ENCODE measurements around the gene R3HCC1L. TPM values are rescaled to one million over a fixed set of nuclear protein-coding genes. Genes with fewer than 3 reads are reported as not detected.

R3HCC1L gene
- polyA plus RNA-seq (2013, experiment 1 of 4), result 23.9 TPM
- 25.3 TPM for polyA plus RNA-seq (2013, experiment 2 of 4)
- polyA plus RNA-seq (2013, experiment 3 of 4), result 19.3 TPM
- 21.2 TPM for polyA plus RNA-seq (2013, experiment 4 of 4)

DNA sequence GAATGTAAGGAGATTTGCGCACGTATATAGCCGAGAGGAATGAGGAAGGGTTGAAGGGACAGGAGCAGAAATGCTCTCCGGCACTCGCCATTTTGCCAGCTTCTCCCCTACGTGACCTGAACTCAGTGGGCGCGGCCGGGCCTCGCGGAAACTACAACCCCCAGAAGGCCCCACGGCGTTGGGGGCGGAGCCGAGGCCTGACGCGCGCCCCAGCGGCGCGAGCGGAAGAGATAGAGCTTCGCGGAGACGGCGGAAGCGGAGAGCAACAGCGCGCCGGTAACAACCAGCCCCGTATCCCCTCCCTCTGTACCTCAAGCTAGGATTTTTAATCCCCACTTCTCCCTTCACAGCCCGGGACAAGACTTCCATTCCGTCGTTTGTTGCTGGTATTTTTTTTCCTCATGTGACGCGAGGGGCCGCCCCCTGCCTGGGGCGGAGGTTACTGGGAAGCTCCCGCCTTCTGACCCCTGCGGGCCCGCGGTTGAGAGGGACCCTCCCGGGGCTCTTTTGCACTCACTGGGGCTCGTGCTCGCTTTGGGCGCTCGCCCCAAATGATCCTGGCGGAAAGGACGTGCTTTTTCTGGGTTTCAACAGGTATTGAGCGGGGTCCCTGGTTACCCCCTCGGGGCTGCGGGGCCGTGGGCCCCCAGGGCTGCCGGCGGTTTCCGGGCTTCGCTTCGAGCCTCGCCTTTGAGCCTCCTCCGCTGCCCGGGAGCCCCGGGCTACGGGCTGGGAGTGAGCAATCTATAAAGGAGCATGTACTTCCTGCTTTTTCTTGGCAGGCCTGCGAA, at the start of gene R3HCC1L:
Gene R3HCC1L, plus strand, starts transcription at position 227 of the 791 bp plus-strand sequence. CDS start 73,458 bp downstream, outside the sequence.
- Histone ChIP-seq H3K9me3 (ENCODE audit: control insufficient read depth, low read length) (no peaks in the 10 kb centered on the region), H3K27ac (ENCODE audit: insufficient read depth, low read depth, low read length, poor library complexity, severe bottlenecking) (peak within 1 kb of the TSS; percentile 72), H3K4me1 (ENCODE audit: control insufficient read depth, insufficient read depth, low read length) (peaks cover 2% of the 10 kb centered on the region), H3K4me3 (ENCODE audit: insufficient read depth, low read depth, low read length) (peak within 1 kb of the TSS; percentile 87), H3K36me3 (ENCODE audit: control insufficient read depth, insufficient read depth, low read length) (no peaks in the 10 kb centered on the region), H3K27me3 (ENCODE audit: control insufficient read depth, insufficient read depth, low read length, poor library complexity, severe bottlenecking) (no peaks in the 10 kb centered on the region)
- WGBS, 2 experiments, result 2% methylated on average over 64 of the region's 64 CpGs

DNA sequence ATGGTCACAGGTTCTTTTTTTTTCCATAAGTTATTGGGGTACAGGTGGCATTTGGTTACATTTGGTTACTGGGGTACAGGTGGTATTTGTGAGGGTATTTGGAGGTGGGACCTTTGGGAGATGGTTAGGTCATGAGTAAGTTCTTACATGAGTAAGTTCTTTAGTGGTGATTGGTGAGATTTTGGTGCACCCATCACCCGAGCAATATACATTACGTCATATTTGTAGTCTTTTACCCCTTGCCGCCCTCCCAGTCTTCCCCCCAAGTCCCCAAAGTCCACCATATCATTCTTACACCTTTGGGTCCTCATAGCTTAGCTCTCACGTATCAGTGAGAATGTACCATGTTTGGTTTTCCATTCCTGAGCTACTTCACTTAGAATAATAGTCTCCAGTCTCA, 49.2 kb upstream of the R3HCC1L start:
- Histone ChIP-seq H3K36me3 (ENCODE audit: control insufficient read depth, insufficient read depth, low read length) (no peaks in the 10 kb centered on the region), H3K9me3 (ENCODE audit: control insufficient read depth, low read length) (no peaks in the 10 kb centered on the region), H3K4me3 (ENCODE audit: insufficient read depth, low read depth, low read length) (no peak overlapping the region), H3K27ac (ENCODE audit: insufficient read depth, low read depth, low read length, poor library complexity, severe bottlenecking) (no peak overlapping the region), H3K27me3 (ENCODE audit: control insufficient read depth, insufficient read depth, low read length, poor library complexity, severe bottlenecking) (no peaks in the 10 kb centered on the region), H3K4me1 (ENCODE audit: control insufficient read depth, insufficient read depth, low read length) (no peaks in the 10 kb centered on the region)
- WGBS, 2 experiments, result 84 to 92% methylated on average over 4 of the region's 4 CpGs

DNA sequence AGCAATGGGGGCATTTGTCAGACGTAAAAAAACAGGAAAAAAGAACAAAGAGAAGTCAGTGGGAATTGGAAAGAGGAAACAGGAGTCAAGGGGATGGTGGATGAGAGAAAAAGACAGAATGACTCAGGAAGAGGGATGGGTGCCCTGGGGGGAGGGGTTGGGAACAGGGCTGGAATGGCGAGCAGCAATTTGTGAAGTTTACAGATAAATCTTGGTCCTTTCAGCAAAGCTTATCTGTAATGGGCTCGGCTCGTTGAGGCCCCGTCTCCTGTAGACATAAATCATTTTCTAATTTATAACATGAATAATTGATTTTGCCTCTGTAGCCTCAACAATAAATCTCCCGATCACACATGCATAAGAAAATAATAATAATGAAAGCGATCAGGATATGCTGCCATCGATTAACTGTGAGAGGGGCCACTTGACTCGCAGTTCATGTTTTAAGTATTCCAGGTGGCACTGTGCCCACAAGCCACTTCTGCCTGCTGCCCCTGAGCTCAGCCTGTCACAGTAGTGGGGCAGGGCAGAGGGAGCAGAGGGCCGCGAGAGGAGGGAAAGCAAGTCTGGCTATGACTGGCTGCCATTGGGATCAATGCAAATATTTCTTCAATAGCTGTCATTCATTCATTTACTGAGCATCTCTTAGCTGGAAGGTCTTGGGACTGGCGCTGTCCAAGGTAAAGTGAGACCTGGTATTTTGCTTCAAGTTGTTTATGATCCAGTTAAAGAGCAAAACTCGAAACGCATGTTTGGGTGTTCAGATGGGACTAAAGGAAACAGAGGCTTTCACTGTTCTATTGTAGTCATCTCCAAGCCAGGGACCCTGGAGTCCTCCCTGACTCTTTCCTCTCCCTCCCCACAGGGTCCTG, 47.4 kb upstream of the R3HCC1L start:
- WGBS, 2 experiments, result 86 to 90% methylated on average over 11 to 14 of the region's 14 CpGs
- H3K36me3 ChIP-seq (ENCODE audit: control insufficient read depth, insufficient read depth, low read length), result no peaks in the 10 kb centered on the region
- H3K27ac ChIP-seq (ENCODE audit: insufficient read depth, low read depth, low read length, poor library complexity, severe bottlenecking), result no peak overlapping the region

DNA sequence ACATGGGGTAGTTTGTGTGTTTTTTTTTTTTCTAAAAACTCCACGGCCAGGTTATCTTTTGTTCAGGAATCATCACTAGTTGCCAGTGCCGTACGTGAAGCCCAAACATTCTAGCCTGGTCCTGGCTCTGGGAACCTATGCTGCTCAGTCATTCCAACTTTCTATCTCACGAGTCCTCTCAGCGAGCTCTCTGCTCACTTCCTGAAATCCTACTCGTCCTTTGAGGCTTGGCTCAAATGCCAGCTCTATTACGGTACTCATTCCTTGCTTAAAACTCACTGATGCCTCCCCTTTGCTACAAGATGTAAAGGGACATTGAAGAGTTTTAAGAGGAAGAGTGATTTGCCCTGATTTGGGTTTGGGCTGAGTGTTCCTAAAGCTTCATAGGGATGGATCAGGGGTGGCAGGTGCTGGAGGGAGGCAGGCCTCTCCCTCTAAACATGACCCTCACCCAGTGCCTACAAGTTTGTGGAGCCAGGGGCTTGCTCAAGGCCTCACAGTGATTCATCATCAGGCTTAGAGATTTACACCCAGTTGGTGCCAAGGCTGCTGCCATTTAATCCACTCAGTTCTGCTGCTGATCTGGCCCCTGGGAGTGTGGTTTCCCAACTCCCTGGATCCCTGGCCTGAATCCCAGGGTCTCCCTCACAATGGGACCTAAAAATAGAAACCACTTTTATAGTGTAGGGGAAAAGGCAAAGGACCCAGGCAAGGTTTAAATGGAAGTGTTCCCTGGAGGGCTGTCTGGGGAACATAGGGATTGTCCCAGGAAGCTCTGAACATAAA, 46.1 kb upstream of the R3HCC1L start:
- Histone ChIP-seq H3K27ac (ENCODE audit: insufficient read depth, low read depth, low read length, poor library complexity, severe bottlenecking) (no peak overlapping the region), H3K36me3 (ENCODE audit: control insufficient read depth, insufficient read depth, low read length) (no peaks in the 10 kb centered on the region), H3K4me3 (ENCODE audit: insufficient read depth, low read depth, low read length) (no peak overlapping the region), H3K27me3 (ENCODE audit: control insufficient read depth, insufficient read depth, low read length, poor library complexity, severe bottlenecking) (no peaks in the 10 kb centered on the region), H3K4me1 (ENCODE audit: control insufficient read depth, insufficient read depth, low read length) (no peaks in the 10 kb centered on the region), H3K9me3 (ENCODE audit: control insufficient read depth, low read length) (no peaks in the 10 kb centered on the region)
- 73 to 74% methylated on average over 7 of the region's 7 CpGs for WGBS, 2 experiments

More for the DNA sequence above, 47.4 kb upstream of the R3HCC1L start:
- H3K27me3 ChIP-seq (ENCODE audit: control insufficient read depth, insufficient read depth, low read length, poor library complexity, severe bottlenecking), result no peaks in the 10 kb centered on the region
- no peaks in the 10 kb centered on the region for H3K9me3 ChIP-seq (ENCODE audit: control insufficient read depth, low read length)
- no peak overlapping the region for H3K4me3 ChIP-seq (ENCODE audit: insufficient read depth, low read depth, low read length)
- no peaks in the 10 kb centered on the region for H3K4me1 ChIP-seq (ENCODE audit: control insufficient read depth, insufficient read depth, low read length)

DNA sequence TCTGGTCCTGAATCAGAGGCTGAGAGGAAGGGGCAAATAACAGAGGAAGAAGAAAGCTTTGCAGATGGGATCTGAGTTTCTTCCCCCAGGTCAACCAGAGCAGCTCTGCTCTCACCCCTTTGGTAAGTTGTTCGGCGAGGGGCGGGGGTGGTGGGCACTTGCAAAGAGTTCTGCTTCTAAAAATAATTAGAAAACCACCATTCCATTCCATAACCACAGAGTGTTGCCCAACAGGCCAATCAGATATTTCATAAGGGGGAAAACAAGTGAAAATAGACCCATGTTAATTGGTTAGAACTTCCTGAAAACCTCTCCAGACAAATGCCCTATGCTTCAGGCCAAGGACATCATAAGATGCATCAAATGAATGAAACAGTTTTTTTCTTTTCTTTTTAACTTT, 43.6 kb upstream of the R3HCC1L start:
- Histone ChIP-seq H3K9me3 (ENCODE audit: control insufficient read depth, low read length) (no peaks in the 10 kb centered on the region), H3K27ac (ENCODE audit: insufficient read depth, low read depth, low read length, poor library complexity, severe bottlenecking) (no peak overlapping the region), H3K4me1 (ENCODE audit: control insufficient read depth, insufficient read depth, low read length) (no peaks in the 10 kb centered on the region), H3K27me3 (ENCODE audit: control insufficient read depth, insufficient read depth, low read length, poor library complexity, severe bottlenecking) (no peaks in the 10 kb centered on the region), H3K36me3 (ENCODE audit: control insufficient read depth, insufficient read depth, low read length) (no peaks in the 10 kb centered on the region), H3K4me3 (ENCODE audit: insufficient read depth, low read depth, low read length) (no peak overlapping the region)
- 90 to 98% methylated on average over 3 of the region's 3 CpGs for WGBS, 2 experiments

DNA sequence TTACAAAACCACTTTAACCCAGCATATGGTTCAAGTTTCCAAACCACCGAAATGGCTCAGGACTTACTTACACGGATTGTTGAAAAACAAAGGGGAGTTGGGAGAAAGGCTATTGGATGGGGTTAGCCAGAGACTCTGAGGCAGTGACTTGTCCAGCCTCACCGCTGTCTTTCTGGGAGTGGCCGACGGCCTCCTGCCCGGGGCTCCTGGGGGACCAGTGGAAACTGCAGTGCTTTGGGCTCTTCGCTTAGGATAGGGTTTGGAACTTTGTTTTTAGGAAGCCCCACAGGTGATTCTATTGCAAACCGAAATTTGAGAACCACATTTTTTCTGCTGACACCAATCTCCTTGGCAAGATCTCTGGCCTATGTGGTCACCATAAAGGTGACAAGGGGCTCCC, 38.1 kb upstream of the R3HCC1L start:
- 83 to 85% methylated on average over 8 of the region's 8 CpGs for WGBS, 2 experiments
- H3K27me3 ChIP-seq (ENCODE audit: control insufficient read depth, insufficient read depth, low read length, poor library complexity, severe bottlenecking), result no peaks in the 10 kb centered on the region

DNA sequence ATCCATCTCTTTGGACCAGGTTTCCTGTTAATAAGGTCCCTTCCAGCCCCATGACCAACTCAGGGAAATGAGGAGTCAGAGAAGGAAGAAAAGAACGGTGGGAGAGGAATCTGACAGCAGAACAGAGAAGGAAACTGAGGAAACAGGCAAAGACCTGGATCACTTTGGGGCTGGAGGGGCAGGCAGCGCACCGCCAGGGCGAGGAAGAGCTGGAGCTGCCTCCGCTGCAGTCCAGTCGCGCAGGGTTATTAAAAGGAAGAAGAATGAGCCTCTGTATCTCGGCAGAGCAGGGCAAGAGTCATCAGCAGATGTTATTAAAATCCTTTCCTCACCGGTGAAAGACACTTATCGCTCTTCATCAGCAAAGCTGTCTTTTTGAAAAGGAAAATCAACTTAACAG, 37.7 kb upstream of the R3HCC1L start:
- Histone ChIP-seq H3K27me3 (ENCODE audit: control insufficient read depth, insufficient read depth, low read length, poor library complexity, severe bottlenecking) (no peaks in the 10 kb centered on the region), H3K4me3 (ENCODE audit: insufficient read depth, low read depth, low read length) (no peak overlapping the region), H3K4me1 (ENCODE audit: control insufficient read depth, insufficient read depth, low read length) (peaks cover 11% of the 10 kb centered on the region), H3K9me3 (ENCODE audit: control insufficient read depth, low read length) (no peaks in the 10 kb centered on the region), H3K36me3 (ENCODE audit: control insufficient read depth, insufficient read depth, low read length) (no peaks in the 10 kb centered on the region), H3K27ac (ENCODE audit: insufficient read depth, low read depth, low read length, poor library complexity, severe bottlenecking) (no peak overlapping the region)
- WGBS, 2 experiments, result 85% methylated on average over 10 of the region's 10 CpGs

More for the DNA sequence above, 38.1 kb upstream of the R3HCC1L start:
- Histone ChIP-seq H3K4me3 (ENCODE audit: insufficient read depth, low read depth, low read length) (no peak overlapping the region), H3K27ac (ENCODE audit: insufficient read depth, low read depth, low read length, poor library complexity, severe bottlenecking) (no peak overlapping the region), H3K4me1 (ENCODE audit: control insufficient read depth, insufficient read depth, low read length) (peaks cover 8% of the 10 kb centered on the region), H3K36me3 (ENCODE audit: control insufficient read depth, insufficient read depth, low read length) (no peaks in the 10 kb centered on the region), H3K9me3 (ENCODE audit: control insufficient read depth, low read length) (no peaks in the 10 kb centered on the region)

DNA sequence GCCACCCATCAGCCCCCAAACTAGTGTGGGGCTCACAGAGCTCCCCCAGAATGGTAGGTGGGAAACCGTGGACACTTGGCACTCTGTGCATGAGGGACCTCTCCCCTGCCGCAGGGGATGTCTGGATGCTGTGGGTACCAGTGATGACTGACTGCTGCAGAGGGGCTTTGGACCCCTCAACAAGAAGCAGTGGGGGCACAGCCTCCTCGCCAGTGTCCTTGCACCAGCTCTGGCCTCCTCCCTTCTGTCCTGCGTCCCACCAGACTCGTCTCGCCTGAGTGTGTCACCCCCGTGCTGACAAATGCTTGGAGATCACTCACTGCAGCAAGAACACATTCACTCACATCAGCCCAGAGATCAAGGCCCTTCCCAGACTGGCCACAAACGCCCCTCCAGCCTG, 37.3 kb upstream of the R3HCC1L start:
- peaks cover 11% of the 10 kb centered on the region for H3K4me1 ChIP-seq (ENCODE audit: control insufficient read depth, insufficient read depth, low read length)
- no peaks in the 10 kb centered on the region for H3K9me3 ChIP-seq (ENCODE audit: control insufficient read depth, low read length)
- H3K4me3 ChIP-seq (ENCODE audit: insufficient read depth, low read depth, low read length), result no peak overlapping the region
- no peaks in the 10 kb centered on the region for H3K36me3 ChIP-seq (ENCODE audit: control insufficient read depth, insufficient read depth, low read length)
- no peaks in the 10 kb centered on the region for H3K27me3 ChIP-seq (ENCODE audit: control insufficient read depth, insufficient read depth, low read length, poor library complexity, severe bottlenecking)
- no peak overlapping the region for H3K27ac ChIP-seq (ENCODE audit: insufficient read depth, low read depth, low read length, poor library complexity, severe bottlenecking)
- 90% methylated on average over 8 of the region's 8 CpGs for WGBS, 2 experiments

DNA sequence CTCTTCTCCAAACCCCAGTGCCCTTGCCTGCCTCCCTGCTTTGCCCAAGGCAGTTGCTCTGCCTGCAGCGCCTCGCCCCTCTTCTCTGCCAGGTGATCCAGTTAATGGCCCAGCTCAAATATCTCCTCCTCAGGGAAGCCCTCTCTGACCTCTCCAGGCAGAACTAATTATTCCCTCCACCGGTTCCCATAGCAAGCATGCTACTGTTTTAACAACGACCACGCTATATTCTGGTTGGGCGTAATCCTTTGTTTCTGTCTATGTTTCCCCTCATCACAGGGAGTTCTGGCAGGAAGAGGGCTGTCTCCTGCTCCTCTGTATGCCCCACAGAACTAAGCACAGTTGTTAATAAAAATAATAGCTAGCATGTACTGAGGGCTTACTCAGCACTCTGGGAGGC, 36.8 kb upstream of the R3HCC1L start:
- WGBS, 2 experiments, result 73% methylated on average over 6 of the region's 6 CpGs
- Histone ChIP-seq H3K27me3 (ENCODE audit: control insufficient read depth, insufficient read depth, low read length, poor library complexity, severe bottlenecking) (no peaks in the 10 kb centered on the region), H3K9me3 (ENCODE audit: control insufficient read depth, low read length) (no peaks in the 10 kb centered on the region), H3K4me1 (ENCODE audit: control insufficient read depth, insufficient read depth, low read length) (peaks cover 11% of the 10 kb centered on the region), H3K4me3 (ENCODE audit: insufficient read depth, low read depth, low read length) (no peak overlapping the region), H3K27ac (ENCODE audit: insufficient read depth, low read depth, low read length, poor library complexity, severe bottlenecking) (no peak overlapping the region), H3K36me3 (ENCODE audit: control insufficient read depth, insufficient read depth, low read length) (no peaks in the 10 kb centered on the region)
